ENCODE results near the gene LAMB1. TPM values are rescaled to one million over a fixed set of nuclear protein-coding genes. Genes with fewer than 3 reads are reported as not detected.

The LAMB1 gene
- total RNA-seq, 1 donor from 2014 or later, result 60.0 TPM

DNA sequence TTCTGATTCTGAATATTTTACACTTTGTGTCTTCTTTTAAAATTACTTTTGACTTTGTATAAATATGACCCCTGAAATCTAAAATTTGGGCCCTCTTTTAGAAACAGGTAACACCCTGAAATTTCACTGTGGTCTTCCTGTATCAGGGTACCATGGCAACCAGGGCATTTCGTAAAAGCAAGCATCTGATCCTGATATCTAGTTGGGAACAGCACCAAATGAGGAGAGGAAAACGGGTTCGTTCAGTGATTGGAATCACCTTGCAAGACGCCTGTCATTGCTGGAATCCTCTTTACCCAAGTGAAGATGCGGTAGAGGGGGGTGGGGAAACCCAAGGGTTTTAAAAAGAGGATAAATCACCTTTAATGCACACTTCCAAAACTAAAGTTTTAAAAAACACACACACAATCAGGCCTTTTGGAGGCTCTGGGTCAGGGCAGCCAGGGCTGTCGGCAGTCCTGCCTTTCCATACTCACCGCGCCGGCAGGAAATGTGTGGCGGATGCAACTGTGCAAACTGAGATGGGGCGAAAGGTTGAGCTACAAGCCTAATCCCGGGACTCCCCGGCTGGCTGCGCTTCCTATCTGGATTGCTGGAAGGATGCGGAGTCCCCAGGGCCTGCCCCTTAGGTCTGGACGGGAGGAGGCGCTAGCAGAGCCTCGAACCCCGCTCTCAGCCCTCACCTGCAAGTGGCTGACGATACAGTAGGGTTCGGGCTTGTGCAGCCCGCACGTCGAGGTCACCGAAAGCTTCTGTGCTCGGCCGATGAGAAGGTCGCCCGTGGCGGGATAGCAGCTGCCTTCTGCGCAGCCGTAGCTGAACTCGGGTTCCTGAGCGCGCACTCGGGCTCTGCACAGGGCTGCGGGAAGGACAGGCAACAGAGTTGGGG, 1.8 kb downstream of the LAMB1 start:
- Histone ChIP-seq H3K36me3 (peaks cover 19% of the 10 kb centered on the region), H3K9me3 (replicated peaks) (no peaks in the 10 kb centered on the region), H3K27me3 (ENCODE audit: low read depth) (peaks cover 5% of the 10 kb centered on the region), H3K4me3 (peak overlapping the region; percentile 81), H3K27ac (replicated peaks) (peak overlapping the region; percentile 87), H3K4me1 (peaks cover 86% of the 10 kb centered on the region)
- TF ChIP-seq, protein P1, sequence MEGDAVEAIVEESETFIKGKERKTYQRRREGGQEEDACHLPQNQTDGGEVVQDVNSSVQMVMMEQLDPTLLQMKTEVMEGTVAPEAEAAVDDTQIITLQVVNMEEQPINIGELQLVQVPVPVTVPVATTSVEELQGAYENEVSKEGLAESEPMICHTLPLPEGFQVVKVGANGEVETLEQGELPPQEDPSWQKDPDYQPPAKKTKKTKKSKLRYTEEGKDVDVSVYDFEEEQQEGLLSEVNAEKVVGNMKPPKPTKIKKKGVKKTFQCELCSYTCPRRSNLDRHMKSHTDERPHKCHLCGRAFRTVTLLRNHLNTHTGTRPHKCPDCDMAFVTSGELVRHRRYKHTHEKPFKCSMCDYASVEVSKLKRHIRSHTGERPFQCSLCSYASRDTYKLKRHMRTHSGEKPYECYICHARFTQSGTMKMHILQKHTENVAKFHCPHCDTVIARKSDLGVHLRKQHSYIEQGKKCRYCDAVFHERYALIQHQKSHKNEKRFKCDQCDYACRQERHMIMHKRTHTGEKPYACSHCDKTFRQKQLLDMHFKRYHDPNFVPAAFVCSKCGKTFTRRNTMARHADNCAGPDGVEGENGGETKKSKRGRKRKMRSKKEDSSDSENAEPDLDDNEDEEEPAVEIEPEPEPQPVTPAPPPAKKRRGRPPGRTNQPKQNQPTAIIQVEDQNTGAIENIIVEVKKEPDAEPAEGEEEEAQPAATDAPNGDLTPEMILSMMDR (IDR thresholded peaks at IDR 0.05; ENCODE audit: borderline replicate concordance), result peak; percentile 27
- intact Hi-C loops (cut with micrococcal nuclease), result no loop called here
- peak; percentile 58 for DNase-seq

DNA sequence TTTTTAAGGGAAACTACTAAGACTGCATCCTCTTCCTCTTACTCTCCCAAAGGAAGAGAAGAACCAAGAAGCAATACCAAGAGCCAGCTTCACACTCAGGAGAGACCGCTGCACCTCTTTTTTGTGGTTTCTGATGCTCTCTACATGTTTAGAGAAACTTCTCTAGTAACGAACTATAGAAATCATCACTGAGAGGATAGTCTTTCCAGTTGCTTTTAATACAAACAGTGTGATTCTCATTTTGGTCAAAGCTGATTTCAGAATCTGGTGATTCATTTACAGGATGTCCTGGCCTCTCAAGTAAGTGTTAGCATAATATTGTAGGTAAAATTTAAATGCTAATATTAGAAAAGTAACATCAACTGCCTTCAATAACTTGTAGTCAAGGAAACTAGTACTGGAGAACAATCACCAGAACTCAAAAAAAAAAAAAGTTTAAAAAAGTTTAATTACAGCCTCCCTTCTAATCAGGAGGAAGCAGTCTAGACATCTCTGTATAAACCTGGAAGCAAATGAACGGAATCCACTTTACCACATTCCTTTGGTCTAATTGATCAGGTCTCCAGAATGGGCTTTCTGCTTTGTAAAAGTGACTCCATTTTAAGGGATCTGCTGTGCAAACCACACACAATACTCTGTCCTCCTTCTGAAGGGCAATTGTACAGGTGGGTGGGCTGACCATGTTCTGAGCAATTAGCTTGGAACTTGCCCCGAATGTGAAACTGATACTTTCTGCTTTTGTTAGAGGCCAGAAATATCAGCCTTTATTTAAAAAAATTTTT, 3.0 kb downstream of the LAMB1 start:
- peaks cover 5% of the 10 kb centered on the region for H3K27me3 ChIP-seq (ENCODE audit: low read depth)
- no peaks in the 10 kb centered on the region for H3K9me3 ChIP-seq (replicated peaks)
- no peak for DNase-seq
- peaks cover 19% of the 10 kb centered on the region for H3K36me3 ChIP-seq
- peaks cover 97% of the 10 kb centered on the region for H3K4me1 ChIP-seq
- H3K27ac ChIP-seq (replicated peaks), result peak overlapping the region; percentile 87
- H3K4me3 ChIP-seq, result peak overlapping the region; percentile 81
- intact Hi-C loops (cut with micrococcal nuclease), result no loop called here
- TF ChIP-seq, protein P1 (IDR thresholded peaks at IDR 0.05; ENCODE audit: borderline replicate concordance), result no peak

DNA sequence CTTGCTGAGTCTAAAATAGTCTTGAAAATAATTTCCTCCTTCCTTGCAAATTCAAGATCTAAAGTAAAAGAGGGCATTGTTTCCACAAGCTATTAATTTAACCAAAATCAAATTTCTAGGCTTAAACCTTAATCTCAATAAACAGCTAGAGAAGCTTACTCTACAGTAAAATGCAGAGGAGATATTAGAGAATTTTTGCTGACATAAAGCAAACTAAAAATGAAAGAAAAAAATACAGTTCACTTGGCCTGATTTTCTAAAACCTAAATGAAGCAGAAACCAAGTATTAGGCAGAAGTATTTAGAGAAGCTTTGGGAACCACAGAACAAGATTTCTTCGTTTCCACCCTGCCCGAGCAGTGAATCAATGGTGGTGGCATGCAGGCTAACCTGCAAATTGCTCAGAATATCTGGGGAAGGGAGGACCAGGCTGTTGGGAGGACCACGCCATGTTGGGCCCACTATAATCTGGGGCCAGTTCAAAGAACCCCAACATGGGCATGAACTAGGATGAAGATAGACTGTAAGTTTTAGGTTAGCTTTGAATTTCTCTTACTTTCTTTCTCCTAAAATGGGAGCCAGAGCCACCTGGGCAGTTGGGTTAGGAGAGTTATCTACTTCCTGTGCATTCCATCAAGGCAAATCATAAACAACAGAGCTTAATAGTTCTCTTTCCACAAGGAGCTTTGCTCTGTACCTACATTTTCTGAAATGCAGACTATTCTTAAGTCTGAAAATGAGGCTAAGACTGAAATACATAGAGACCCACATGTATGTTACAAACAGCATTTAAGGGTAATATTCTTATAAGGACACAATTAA, 4.1 kb downstream of the LAMB1 start:
- Histone ChIP-seq H3K4me1 (peaks cover 100% of the 10 kb centered on the region), H3K27ac (replicated peaks) (peak overlapping the region; percentile 87), H3K36me3 (peaks cover 26% of the 10 kb centered on the region), H3K4me3 (peak overlapping the region; percentile 81), H3K27me3 (ENCODE audit: low read depth) (peaks cover 5% of the 10 kb centered on the region), H3K9me3 (replicated peaks) (no peaks in the 10 kb centered on the region)
- TF ChIP-seq, protein P1 (IDR thresholded peaks at IDR 0.05; ENCODE audit: borderline replicate concordance), result no peak
- intact Hi-C loops (cut with micrococcal nuclease), result no loop called here
- DNase-seq, result no peak

DNA sequence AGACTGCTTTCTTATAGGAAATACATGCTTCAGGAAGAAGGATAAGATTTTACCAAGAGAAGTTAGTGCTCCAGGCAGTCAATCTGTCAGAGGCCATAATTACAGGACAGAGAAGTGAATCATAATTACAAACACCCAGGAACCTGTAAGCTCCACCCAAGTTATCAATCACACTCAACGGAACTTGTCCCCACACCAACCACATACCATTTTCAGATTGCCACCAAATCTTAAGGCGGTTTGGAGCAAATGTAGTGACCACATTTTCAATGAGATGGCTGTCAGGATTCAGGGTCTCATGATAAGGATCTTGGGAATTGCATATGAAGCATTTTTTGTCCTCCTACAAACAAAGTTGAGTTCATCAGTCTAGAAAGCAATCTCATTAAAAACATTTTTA, 4.8 kb downstream of the LAMB1 start:
- intact Hi-C loops (cut with micrococcal nuclease), result no loop called here
- peaks cover 32% of the 10 kb centered on the region for H3K36me3 ChIP-seq
- DNase-seq, result no peak
- H3K27me3 ChIP-seq (ENCODE audit: low read depth), result peaks cover 5% of the 10 kb centered on the region
- peaks cover 100% of the 10 kb centered on the region for H3K4me1 ChIP-seq
- TF ChIP-seq, protein P1 (IDR thresholded peaks at IDR 0.05; ENCODE audit: borderline replicate concordance), result no peak
- peak overlapping the region; percentile 81 for H3K4me3 ChIP-seq
- H3K9me3 ChIP-seq (replicated peaks), result no peaks in the 10 kb centered on the region
- peak overlapping the region; percentile 87 for H3K27ac ChIP-seq (replicated peaks)

Measured in left ventricle myocardium inferior (tissue), 1 donor.